HepG2 (cell line): ENCODE measurements around the gene CSDE1. TPM values are rescaled to one million over a fixed set of nuclear protein-coding genes. Genes with fewer than 3 reads are reported as not detected.

Experiments
- CC2D1A ChIP-seq: sonication (generic); formaldehyde crosslinking; IDR thresholded peaks from 2 replicates; pipeline ENCODE4 v1.8.1; 2023; ENCODE audit warnings: mild to moderate bottlenecking, missing genetic modification reagents
- CREBL2 ChIP-seq: sonication (generic); formaldehyde crosslinking; IDR thresholded peaks from 2 replicates; pipeline ENCODE4 v1.8.1; 2023; ENCODE audit warnings: missing genetic modification reagents, mild to moderate bottlenecking, borderline replicate concordance
- GLMP ChIP-seq: sonication (generic); formaldehyde crosslinking; IDR thresholded peaks from 2 replicates; pipeline ENCODE4 v1.9.0; 2021; ENCODE audit warnings: missing genetic modification reagents, mild to moderate bottlenecking, borderline replicate concordance
- HNF1B ChIP-seq: sonication (generic); formaldehyde crosslinking; IDR thresholded peaks from 2 replicates; pipeline ENCODE4 v1.5.1; 2020; ENCODE audit warnings: mild to moderate bottlenecking, moderate library complexity, missing genetic modification reagents
- HOMEZ ChIP-seq: IDR thresholded peaks from 2 replicates; pipeline ENCODE4 v1.6.1; 2016; ENCODE audit warnings: low read depth
- NR2C2 ChIP-seq: sonication (generic); formaldehyde crosslinking; IDR thresholded peaks from 2 replicates; pipeline ENCODE4 v1.4.0; 2020; ENCODE audit warnings: missing genetic modification reagents, mild to moderate bottlenecking, moderate library complexity, borderline replicate concordance
- SOX13 ChIP-seq, 3 experiments: fragments of 450-650 bp in 1 of 3; sonication (generic) in 1 of 3; formaldehyde crosslinking in 1 of 3; IDR thresholded peaks in 2 of 3; conservative IDR thresholded peaks in 1 of 3; 2 replicates each; pipeline versions ENCODE4 v1.5.0 to v1.6.1; 2016 to 2020; ENCODE audit warnings: antibody characterized with exemption in 1 of 3, mild to moderate bottlenecking in 1 of 3, missing compliant biosample characterization in 1 of 3, missing genetic modification reagents in 1 of 3, moderate library complexity in 1 of 3
- TBP ChIP-seq: sonication (generic); formaldehyde crosslinking; IDR thresholded peaks from 2 replicates; pipeline ENCODE4 v1.5.0; 2020; ENCODE audit warnings: missing genetic modification reagents
- UBTF ChIP-seq: sonication (generic); formaldehyde crosslinking; IDR thresholded peaks from 2 replicates; pipeline ENCODE4 v1.4.0; 2020; ENCODE audit warnings: mild to moderate bottlenecking, missing genetic modification reagents
- ZNF160 ChIP-seq: sonication (generic); formaldehyde crosslinking; IDR thresholded peaks from 2 replicates; pipeline ENCODE4 v1.8.0; 2022; ENCODE audit warnings: mild to moderate bottlenecking, inconsistent platforms, missing genetic modification reagents
- ZNF235 ChIP-seq: sonication (generic); formaldehyde crosslinking; IDR thresholded peaks from 2 replicates; pipeline ENCODE4 v1.8.1; 2023; ENCODE audit warnings: mild to moderate bottlenecking, missing genetic modification reagents, borderline replicate concordance
- ZNF44 ChIP-seq: sonication (generic); formaldehyde crosslinking; IDR thresholded peaks from 2 replicates; pipeline ENCODE4 v1.5.1; 2020; ENCODE audit warnings: mild to moderate bottlenecking, missing genetic modification reagents
- ZNF484 ChIP-seq: sonication (generic); formaldehyde crosslinking; IDR thresholded peaks from 2 replicates; pipeline ENCODE4 v1.5.1; 2020; ENCODE audit warnings: mild to moderate bottlenecking, low read depth, missing genetic modification reagents, borderline replicate concordance
- polyA plus RNA-seq, 8 experiments: library from polyadenylated mRNA; depleted of rRNA in 3 of 8; stranded (reverse) in 7 of 8; unstranded in 1 of 8; fragments of >200 nt; fragmentation: Illumina TruSeq in 4 of 8; extraction: Trizol in 4 of 8; gene quantifications; 2 replicates each; pipeline versions ENCODE4 v1.2.1 to v1.2.3, GENCODE V29; 2011 to 2016; ENCODE audit warnings: low read depth in 4 of 8, missing spikeins in 1 of 8, mixed read lengths in 1 of 8; ENCODE audit not compliant: insufficient read depth in 1 of 8
- total RNA-seq, 5 experiments: library from RNA; depleted of rRNA; stranded (reverse); fragments of >200 nt; fragmentation: Illumina TruSeq; extraction: Trizol; gene quantifications; 2 replicates each; pipeline ENCODE4 v1.2.3, GENCODE V29; 2016; ENCODE audit warnings: low read depth in 1 of 5
- TF ChIP-seq, protein P1 (sequence below): sonication (generic); formaldehyde crosslinking; IDR thresholded peaks from 2 replicates; pipeline ENCODE4 v1.4.0; 2020; ENCODE audit warnings: mild to moderate bottlenecking, low read depth, missing genetic modification reagents
- TF ChIP-seq, protein P2 (sequence below), 2 experiments: sonication (generic) in 1 of 2; formaldehyde crosslinking in 1 of 2; IDR thresholded peaks; 2 replicates each; pipeline versions ENCODE4 v1.5.1 to v1.6.1; 2011 to 2020; ENCODE audit warnings: borderline replicate concordance in 1 of 2, low read depth in 1 of 2, low read length in 1 of 2, mild to moderate bottlenecking in 1 of 2, missing genetic modification reagents in 1 of 2, moderate library complexity in 1 of 2

CSDE1 gene
- total and polyA plus RNA-seq, 2 of the 13 experiments (the other 11 are each of a cell fraction or from before 2014, with no cell fraction given): 150 to 313 TPM

DNA sequence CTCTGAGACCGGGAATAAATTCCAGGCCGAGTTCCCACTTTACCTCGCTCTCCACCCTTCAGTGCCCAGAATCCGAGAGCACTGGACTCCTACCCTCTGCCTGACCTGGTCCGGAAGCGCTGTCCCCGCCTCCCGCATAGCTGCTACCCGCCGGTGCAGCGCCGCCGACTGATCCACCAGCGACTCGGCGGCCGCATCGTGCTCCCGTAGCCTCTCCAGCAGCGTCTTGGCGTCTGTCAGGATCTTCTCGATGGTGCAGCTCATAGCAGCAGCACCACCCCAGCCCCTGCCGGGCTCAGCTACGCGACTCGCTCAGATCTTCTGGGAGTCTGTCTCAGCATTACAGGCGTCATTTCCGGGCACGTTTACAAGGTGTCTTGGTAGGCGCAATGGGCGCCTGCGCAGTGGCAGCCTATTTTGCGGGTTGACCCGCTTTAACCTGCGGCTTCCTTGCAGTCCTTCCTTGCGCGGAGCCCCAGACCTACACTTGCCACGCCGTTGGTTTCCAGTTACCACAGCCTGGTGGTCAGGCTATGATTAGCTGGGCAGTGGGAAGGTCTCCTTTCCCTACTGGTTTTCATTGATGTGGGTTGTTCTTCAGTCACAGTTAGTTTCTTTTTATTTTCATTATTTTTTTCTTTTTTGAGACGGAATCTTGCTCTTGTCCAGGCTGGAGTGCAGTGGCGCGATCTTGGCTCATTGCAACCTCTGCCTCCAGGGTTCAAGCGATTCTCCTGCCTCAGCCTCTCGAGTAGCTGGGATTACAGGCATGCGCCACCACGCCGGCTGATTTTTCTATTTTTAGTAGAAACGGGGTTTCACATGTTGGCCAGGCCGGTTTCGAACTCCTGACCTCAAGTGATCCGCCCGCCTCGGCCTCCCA is 22.8 kb upstream of the CSDE1 start, which contains the start of gene SIKE1 (continued):
- TF ChIP-seq, protein P1, sequence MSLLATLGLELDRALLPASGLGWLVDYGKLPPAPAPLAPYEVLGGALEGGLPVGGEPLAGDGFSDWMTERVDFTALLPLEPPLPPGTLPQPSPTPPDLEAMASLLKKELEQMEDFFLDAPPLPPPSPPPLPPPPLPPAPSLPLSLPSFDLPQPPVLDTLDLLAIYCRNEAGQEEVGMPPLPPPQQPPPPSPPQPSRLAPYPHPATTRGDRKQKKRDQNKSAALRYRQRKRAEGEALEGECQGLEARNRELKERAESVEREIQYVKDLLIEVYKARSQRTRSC (CRISPR knock-in tag): peak; percentile 55; the same call in 1 of the 2 replicates
- TF ChIP-seq UBTF (CRISPR knock-in tag): peak; percentile 87
- TF ChIP-seq HNF1B (CRISPR knock-in tag): peak; percentile 83
- no peak for TF ChIP-seq GLMP
- peak; percentile 44; the same call in 1 of the 2 replicates for TF ChIP-seq CREBL2 (CRISPR knock-in tag)
- TF ChIP-seq ZNF44 (CRISPR knock-in tag): no peak
- TF ChIP-seq, protein P2, sequence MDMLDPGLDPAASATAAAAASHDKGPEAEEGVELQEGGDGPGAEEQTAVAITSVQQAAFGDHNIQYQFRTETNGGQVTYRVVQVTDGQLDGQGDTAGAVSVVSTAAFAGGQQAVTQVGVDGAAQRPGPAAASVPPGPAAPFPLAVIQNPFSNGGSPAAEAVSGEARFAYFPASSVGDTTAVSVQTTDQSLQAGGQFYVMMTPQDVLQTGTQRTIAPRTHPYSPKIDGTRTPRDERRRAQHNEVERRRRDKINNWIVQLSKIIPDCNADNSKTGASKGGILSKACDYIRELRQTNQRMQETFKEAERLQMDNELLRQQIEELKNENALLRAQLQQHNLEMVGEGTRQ (IDR thresholded peaks at IDR 0.05; ENCODE audit: low read depth, low read length): no peak
- TF ChIP-seq, protein P2 (CRISPR knock-in tag; IDR thresholded peaks at IDR 0.05; ENCODE audit: borderline replicate concordance): no peak; the same call in 1 of the 2 replicates
- peak; percentile 85 for TF ChIP-seq NR2C2
- TF ChIP-seq ZNF160 (CRISPR knock-in tag): no peak; the same call in 1 of the 2 replicates
- no peak; the same call in 1 of the 2 replicates for TF ChIP-seq ZNF235 (CRISPR knock-in tag)
- TF ChIP-seq HOMEZ (CRISPR knock-in tag): peak; percentile 58; the same call in 1 of the 2 replicates
- peak; percentile 32; the same call in 1 of the 2 replicates for TF ChIP-seq SOX13 (IDR thresholded peaks at IDR 0.05)
- TF ChIP-seq SOX13 (CRISPR knock-in tag; conservative IDR thresholded peaks at IDR 0.05 in 1 of 2, IDR thresholded peaks at IDR 0.05 in 1 of 2): peak in 1 of 2 experiments; percentile 22; a peak in 1 of 4 replicates
- no peak for TF ChIP-seq ZNF484 (CRISPR knock-in tag)
- no peak for TF ChIP-seq TBP (CRISPR knock-in tag)
- no peak for TF ChIP-seq CC2D1A (CRISPR knock-in tag)
